ENCODE results near the gene SDK1.

SDK1 gene

DNA sequence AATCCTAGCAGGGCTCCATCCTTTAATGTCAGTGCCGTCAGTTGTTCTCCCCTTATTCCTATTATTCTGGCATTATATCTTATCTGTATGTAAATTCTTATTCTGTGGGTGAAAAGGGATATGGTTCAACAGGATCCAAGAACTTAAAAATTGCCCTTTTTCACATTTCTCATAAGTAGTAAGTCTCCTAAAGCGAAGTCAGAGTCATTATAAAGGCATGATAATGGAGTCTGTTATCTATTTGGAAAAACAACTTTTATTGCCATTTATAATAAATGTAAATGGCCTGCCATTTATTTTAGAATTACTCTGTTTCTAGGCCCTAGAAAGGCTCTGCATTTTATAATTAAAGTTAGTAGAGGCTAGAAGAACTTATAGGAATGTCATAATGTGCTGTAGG is 31.3 kb downstream of the SDK1 start:
- DNase-seq (ENCODE audit: low spot score) = no peak
- TF ChIP-seq, protein P1, sequence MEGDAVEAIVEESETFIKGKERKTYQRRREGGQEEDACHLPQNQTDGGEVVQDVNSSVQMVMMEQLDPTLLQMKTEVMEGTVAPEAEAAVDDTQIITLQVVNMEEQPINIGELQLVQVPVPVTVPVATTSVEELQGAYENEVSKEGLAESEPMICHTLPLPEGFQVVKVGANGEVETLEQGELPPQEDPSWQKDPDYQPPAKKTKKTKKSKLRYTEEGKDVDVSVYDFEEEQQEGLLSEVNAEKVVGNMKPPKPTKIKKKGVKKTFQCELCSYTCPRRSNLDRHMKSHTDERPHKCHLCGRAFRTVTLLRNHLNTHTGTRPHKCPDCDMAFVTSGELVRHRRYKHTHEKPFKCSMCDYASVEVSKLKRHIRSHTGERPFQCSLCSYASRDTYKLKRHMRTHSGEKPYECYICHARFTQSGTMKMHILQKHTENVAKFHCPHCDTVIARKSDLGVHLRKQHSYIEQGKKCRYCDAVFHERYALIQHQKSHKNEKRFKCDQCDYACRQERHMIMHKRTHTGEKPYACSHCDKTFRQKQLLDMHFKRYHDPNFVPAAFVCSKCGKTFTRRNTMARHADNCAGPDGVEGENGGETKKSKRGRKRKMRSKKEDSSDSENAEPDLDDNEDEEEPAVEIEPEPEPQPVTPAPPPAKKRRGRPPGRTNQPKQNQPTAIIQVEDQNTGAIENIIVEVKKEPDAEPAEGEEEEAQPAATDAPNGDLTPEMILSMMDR (IDR thresholded peaks at IDR 0.05) = no peak
- no peak overlapping the region for H3K4me3 ChIP-seq
- H3K27ac ChIP-seq = no peak overlapping the region

DNA sequence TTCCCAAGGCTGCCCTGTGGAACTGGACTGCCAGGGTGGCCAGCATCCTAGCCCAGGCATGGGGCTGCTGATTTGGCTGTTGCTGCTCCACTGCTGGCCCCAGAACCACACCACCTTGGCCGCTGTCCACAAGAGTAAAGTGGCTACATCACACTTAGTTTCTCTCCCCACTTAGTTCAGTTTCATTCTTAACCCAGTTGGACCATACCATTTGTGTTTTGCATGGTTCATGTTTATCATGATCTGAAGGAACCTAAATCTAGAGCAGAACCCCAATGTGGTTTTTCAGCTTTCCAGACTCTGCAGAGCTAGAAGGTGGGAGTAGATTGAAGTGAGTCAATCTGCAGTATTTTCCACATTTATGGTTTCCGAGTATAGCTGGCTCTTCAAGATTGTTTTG is 32.8 kb downstream of the SDK1 start:
- TF ChIP-seq, protein P1 (IDR thresholded peaks at IDR 0.05) = no peak
- Histone ChIP-seq H3K27ac (no peak overlapping the region), H3K4me3 (no peak overlapping the region)
- no peak for DNase-seq (ENCODE audit: low spot score)

DNA sequence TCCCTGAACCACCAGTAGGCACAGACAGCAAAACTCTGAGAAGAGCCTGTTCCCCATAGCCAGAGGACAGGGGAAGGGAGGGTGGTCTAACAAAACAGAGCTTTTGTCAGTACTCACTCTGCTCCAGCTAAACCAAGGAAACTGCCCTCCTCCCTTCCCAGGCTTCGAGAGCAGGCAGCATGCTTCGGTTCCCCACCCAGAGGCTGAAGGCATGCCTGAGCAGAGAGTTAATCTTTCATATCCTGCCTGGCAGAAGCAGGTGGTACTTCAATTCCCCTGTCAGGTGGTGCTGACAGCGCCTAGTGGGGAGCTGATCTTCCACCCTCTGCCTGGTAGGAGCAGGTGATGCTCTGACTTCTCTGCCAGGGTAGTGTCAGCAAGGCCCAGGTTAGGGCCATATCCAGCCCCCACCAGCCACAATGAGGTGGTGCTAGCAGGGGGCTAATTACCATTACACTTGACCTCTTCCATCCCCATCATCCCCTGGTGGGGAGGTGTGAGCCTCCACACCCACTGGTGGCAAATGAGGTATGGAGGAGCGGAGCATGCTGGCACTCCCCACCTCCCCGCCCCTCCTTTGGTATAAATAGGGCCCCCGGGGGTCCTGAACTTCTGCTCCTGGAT is 35.1 kb downstream of the SDK1 start:
- Histone ChIP-seq H3K4me3 (no peak overlapping the region), H3K27ac (no peak overlapping the region)
- TF ChIP-seq, protein P1 (IDR thresholded peaks at IDR 0.05) = no peak
- DNase-seq (ENCODE audit: low spot score) = no peak

DNA sequence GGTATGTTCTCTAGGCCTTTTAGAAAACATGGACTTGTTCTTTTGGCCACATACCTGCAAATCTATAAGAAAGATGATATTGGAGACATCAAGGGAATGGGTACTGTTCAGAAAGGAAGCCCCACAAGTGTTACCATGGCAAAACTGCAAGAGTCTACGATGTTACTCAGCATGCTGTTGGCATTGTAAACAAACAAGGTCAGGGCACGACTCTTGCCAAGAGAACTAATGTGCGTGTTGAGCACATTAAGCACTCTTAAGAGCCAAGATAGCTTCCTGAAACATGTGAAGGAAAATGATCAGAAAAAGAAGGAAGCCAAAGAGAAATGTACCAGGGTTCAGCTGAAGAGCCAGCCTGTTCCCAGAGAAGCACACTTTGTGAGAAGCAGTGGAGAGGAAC is 37.1 kb downstream of the SDK1 start:
- TF ChIP-seq, protein P1 (IDR thresholded peaks at IDR 0.05) = no peak
- Histone ChIP-seq H3K4me3 (no peak overlapping the region), H3K27ac (no peak overlapping the region)
- no peak for DNase-seq (ENCODE audit: low spot score)

DNA sequence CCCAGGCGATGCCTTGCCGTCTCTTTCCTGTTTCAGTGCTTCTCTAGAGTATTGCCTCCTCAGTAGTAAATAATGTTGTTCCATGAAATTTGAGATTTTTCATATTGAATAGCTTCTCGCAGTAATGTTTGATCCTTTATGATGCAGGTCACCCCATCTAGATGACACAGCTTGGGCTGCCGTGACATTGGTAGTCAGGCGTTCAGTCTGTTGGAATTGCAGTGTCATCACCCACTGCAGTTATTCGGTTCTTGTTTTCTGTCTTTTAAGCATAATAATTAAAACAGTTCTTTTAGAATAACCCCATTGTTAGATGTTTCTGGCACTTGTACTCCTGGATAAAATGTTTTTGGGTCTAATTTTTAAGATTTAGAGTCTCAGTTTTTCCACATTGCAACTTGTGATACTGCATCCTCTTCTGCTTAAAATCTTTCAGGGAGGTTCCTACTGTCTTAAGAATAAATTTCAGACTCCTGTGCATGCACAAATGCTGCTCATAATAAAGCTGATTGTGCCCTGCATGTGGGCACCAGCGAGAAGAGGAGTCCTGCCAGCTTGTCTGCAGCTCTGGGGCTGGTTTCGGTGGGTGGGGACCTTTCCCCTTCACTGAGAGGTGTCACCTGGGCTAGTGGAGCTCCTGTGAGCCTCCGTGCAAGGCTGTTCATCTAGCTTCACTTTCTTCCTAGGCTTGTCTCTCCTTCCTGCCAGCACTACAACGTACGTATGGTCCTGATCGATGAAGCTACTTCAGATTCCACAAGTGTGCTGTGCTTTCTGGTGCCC is 44.8 kb downstream of the SDK1 start:
- DNase-seq (ENCODE audit: low spot score) = no peak
- no peak overlapping the region for H3K4me3 ChIP-seq
- TF ChIP-seq, protein P1 (IDR thresholded peaks at IDR 0.05) = no peak
- H3K27ac ChIP-seq = no peak overlapping the region

DNA sequence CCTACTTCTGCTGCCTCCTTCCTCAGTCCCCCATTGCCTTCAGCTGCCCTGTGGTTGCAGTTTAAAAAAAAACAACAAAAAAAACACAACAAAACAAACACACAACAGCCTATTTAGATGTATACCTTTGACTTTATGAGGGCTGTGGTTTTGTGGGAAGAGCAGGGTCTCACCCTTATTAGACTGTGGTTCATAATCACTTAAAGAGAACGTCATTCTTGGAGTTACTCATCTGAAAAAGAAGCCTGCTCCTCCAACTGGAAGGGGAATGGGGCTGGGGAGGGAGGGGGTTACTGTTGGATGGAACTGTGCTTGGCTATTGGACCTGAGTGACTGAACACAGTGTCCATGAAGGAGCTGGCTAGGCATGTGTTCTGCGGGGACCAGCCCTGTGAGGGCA is 48.1 kb downstream of the SDK1 start:
- Histone ChIP-seq H3K4me3 (no peak overlapping the region), H3K27ac (no peak overlapping the region)
- DNase-seq (ENCODE audit: low spot score) = no peak
- TF ChIP-seq, protein P1 (IDR thresholded peaks at IDR 0.05) = no peak

DNA sequence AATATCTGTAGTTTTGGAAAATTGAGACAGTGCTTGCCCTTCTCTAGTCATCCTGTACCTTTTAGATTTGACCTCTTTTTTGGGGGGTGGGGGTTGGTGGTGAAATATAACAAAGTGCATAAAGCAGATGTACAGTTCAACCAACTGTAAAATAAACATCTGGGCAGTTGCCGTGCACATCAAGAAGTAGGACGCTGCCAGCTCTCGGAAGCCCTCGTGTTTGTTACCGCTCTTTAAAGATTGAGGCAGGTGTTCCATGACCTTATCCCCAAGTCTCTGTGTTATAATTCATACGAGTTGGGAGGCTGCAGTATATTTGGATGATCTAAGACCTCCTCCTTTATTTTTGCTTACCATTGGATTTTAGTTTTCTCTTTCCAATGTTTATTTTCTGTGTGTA is 55.1 kb downstream of the SDK1 start:
- Histone ChIP-seq H3K27ac (no peak overlapping the region), H3K4me3 (no peak overlapping the region)
- TF ChIP-seq, protein P1 (IDR thresholded peaks at IDR 0.05) = no peak
- DNase-seq (ENCODE audit: low spot score) = no peak
